ENCODE measurements around the gene CENPX. TPM values are rescaled to one million over a fixed set of nuclear protein-coding genes. Genes with fewer than 3 reads are reported as not detected.

CENPX gene
- total RNA-seq, 1 experiment from 2014 or later: 77.9 TPM

GRCh38 chr17:82049521-82049971 is 26.9 kb upstream of the CENPX start:
- no peak overlapping the region for H3K14ac ChIP-seq (ENCODE audit: insufficient read depth, low read length)
- no peak overlapping the region for H2AK5ac ChIP-seq (ENCODE audit: insufficient read length, low read length)
- no peaks in the 10 kb centered on the region for H3K4me1 ChIP-seq (ENCODE audit: insufficient read depth, low read length)
- H2BK20ac ChIP-seq (ENCODE audit: low read depth, low read length, poor library complexity, severe bottlenecking): no peak overlapping the region
- Mint-ChIP-seq H3K9me3 (no peaks in the 10 kb centered on the region), H3K36me3 (ENCODE audit: insufficient read depth in 1 of 3, low read depth in 3 of 3) (peaks cover 6 to 31% (median 27%) of the 10 kb centered on the region in 3 experiments; a peak in 6 of 7 replicates), H3K27ac (no peak overlapping the region), H3K4me3 (peak overlapping the region in 1 of 2 experiments; percentile 78; a peak in 1 of 5 replicates), H3K27me3 (ENCODE audit: low read depth) (no peaks in the 10 kb centered on the region; the same call in 1 of the 2 replicates), H3K4me1 (peaks cover 0 to 13% of the 10 kb centered on the region in 2 experiments; a peak in 2 of 4 replicates)
- no peaks in the 10 kb centered on the region for H3K27me3 ChIP-seq (ENCODE audit: insufficient read depth, low read length)
- H3K9ac ChIP-seq (ENCODE audit: extremely low read depth, insufficient read length, low read length): no peak overlapping the region
- no peak overlapping the region for H3K18ac ChIP-seq (ENCODE audit: insufficient read length, low read depth, low read length)
- no peak overlapping the region for H4K5ac ChIP-seq (ENCODE audit: insufficient read length, low read depth, low read length)
- H4K8ac ChIP-seq (replicated peaks; ENCODE audit: insufficient read length, low read depth, low read length): no peak overlapping the region
- no peaks in the 10 kb centered on the region for H3K9me3 ChIP-seq (ENCODE audit: control insufficient read depth, low read depth, low read length)
- no peak for DNase-seq
- H2BK12ac ChIP-seq (ENCODE audit: insufficient read length, low read depth, low read length): no peak overlapping the region
- no peaks in the 10 kb centered on the region for H3K23me2 ChIP-seq (ENCODE audit: insufficient read length, low read depth, low read length, poor library complexity, severe bottlenecking)
- no peak overlapping the region for H2BK15ac ChIP-seq (ENCODE audit: low read depth, low read length)
- H3K79me1 ChIP-seq (ENCODE audit: insufficient read depth, low read depth, low read length, poor library complexity, severe bottlenecking): peaks cover 2% of the 10 kb centered on the region
- no peak overlapping the region for H3K23ac ChIP-seq (ENCODE audit: insufficient read length, low read depth, low read length)
- no peaks in the 10 kb centered on the region for H4K20me1 ChIP-seq (ENCODE audit: control insufficient read depth, insufficient read depth, insufficient read length)
- H2BK120ac ChIP-seq (ENCODE audit: low read depth, low read length, poor library complexity, severe bottlenecking): no peak overlapping the region
- no peak overlapping the region for H3K4ac ChIP-seq (ENCODE audit: low read depth, low read length)
- TF ChIP-seq CTCF (conservative IDR thresholded peaks at IDR 0.05): no peak
- no peaks in the 10 kb centered on the region for H3K79me2 ChIP-seq (ENCODE audit: insufficient read depth, low read length)
- H2AFZ ChIP-seq (ENCODE audit: low read length): no peak overlapping the region
- H3K56ac ChIP-seq (ENCODE audit: insufficient read length, low read depth, low read length): no peak overlapping the region
- H4K91ac ChIP-seq (ENCODE audit: insufficient read length, low read depth, low read length): no peak overlapping the region
- H2BK5ac ChIP-seq (ENCODE audit: insufficient read length, low read length): no peak overlapping the region
- no peak overlapping the region for H3K27ac ChIP-seq (ENCODE audit: insufficient read length, low read depth, low read length)
- no peak overlapping the region for H3K4me2 ChIP-seq (ENCODE audit: insufficient read depth, insufficient read length, low read length)
- WGBS (ENCODE audit: extremely low coverage, insufficient read length, low lambda C conversion rate): no CpG with 5 or more reads among the region's 16 CpGs
- no peak overlapping the region for H3T11ph ChIP-seq (ENCODE audit: low read length)

All from H9 (cell line).